Inflammatory macrophage treated with lipopolysaccharide for 1 hour (primary cell): ENCODE results near the gene CACNA1I.
A peak's percentile ranks its signal among the peaks of the same experiment; 100 is the strongest.

Source experiments
- DNase-seq, 2 donors: peaks; one replicate each; pipeline ENCODE4 v3.0.0-alpha.2; 2020 to 2022

Gene CACNA1I

DNA sequence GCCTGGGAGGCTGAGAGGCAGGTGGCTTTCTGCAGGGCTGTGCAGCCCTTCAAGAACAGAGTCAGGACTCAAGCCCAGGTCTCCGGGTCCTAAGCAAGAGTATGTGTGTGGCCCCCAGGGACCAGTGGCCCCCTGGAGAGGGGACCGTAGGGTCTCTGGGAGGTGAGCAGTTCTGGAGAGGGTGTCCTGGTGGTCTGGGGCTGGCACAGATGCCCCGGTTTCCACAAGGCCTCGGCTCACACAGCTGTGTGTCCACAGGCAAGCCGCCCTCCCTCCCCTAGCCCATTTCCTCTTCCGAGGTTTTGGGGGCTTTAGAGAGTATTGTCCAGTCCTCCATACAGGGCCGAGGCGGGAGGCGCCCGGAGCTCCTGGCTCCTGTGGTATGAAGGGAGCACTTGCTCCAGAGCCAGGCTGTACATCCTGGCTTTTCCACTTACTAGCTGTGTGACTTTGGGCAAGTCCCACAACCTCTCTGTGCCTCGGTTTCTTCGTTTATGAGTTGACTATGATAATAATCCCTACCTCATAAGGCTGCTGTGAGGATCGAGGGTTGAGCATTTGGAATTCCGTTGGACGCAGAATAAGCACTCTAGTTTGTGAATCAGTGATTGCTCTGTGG, 34.6 kb upstream of the CACNA1I start:
- no peak for DNase-seq

- DNase-seq: no peak
These were observed 33.8 kb upstream of the CACNA1I start for GRCh38 chr22:39536711-39537110.

DNA sequence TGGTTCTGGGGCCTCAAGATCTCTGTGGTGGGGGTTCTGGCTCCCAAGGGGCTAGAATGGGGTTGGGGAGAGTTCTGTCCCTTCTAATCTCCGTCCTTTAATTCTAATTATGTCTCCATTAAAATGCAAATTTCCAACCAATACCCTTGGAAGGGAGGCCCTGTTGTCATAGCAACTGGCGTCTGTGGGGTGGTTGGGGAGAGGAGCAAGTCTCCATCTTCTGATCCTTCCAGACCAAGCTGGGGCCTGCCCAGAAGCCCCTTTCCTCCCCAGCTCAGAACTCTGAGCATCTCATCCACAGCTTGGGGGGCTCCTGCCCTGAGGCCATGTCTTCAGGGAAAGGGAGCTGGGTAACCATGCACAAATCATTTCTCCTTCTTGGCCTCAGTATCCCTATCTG, 32.6 kb upstream of the CACNA1I start:
- DNase-seq: no peak

GRCh38 chr22:39543095-39543494, 27.5 kb upstream of the CACNA1I start:
- DNase-seq: no peak

DNA sequence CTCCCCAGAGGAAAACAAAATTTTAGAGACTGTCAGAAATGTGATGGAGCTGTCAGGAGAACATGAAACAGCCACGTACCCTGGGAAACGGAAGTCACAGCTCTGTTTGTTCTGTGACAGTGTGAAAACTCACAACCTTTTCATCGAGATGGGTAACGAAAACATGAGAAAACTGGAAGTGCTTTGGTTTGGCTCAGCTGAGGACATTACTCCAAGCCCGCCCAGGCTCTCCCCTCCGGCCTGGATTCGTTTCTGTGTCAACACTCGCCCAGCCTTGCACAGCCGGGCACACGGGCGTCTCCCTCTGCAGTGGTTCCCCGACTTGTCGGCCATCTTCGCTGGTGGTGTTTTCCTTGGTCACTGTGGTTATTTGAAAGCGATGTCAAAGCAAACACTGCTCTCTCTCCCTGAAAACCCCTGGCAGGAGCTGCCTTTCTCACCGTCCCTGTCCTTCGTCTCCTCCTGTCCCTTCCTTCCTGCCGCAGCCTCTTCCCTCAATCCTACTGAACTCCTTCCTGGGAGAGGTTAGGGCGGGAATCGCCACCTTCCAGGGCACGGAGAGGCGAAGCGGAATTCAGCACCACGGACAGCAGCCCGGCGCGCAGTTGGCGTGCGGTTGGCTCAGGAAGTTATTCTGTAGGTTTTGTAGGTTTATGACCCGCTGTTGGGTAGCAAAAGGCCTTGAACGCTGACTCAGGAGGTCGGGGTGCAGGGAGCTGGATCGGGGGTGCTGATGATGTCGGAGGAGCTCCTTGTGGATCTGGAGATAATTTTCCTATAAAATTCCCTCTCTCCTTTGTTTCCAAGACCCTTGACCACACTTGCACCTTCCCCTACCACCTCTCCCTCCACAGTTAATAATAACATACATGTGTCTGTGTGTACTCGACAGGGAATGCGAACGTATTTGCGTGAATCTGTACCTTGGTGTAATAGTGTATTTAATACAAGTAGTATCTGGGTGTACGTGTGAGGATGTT, 24.9 kb upstream of the CACNA1I start:
- peak in 1 of 2 donors; percentile 50 for DNase-seq

DNA sequence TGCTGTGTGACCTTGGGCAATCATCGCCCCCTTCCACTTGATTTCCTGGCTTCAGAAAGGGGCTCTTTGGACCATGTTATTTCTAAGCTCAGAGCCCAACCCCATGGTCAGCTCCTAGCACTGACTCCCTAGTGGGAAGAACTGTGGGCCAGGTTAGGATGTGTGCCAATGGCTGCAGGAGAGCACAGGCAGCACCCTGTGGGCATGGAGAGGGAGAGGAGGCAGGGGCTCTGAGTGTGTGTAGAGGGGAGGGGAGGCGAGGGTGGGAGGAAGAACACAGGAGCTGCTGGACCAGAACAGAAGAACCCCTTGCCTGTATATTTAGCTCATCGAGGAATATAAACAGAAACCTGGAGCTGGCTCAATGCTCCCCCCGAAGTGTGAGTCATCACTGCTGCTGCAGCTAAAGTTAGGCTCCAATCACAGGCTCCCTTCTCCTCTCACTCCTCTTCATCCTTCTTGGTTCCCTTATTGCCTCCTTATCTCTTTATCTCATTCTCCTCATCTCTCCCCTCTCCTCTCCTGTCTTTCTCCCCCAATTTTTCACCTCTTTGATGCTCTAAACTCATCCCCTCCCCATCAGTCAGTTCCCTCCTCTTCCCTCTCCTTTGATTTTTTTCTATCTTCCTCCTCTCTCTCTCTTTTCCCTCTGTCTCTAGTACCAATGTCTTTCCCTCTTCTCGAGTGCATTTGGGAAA, 23.5 kb upstream of the CACNA1I start:
- DNase-seq: no peak

GRCh38 chr22:39547587-39547947, 23.0 kb upstream of the CACNA1I start:
- no peak for DNase-seq

DNA sequence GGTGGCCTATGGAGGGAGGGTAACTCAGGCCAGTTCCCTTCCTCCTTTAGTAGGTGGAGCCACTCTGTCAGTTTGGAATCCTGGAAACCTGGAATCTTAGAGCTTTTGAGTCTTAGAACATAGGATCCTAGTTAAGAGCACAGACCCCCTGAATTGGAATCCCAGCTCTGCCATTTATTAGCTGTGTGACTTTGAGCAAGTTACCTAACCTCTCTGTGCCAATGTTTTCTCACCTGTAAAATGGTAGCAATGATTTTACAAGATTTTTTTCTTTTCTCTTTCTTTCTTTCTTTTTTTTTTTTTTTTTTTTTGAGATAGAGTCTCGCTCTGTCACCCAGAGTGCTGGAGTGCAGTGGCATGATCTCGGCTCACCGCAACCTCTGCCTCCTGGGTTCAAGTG, 17.1 kb upstream of the CACNA1I start:
- DNase-seq: no peak

DNA sequence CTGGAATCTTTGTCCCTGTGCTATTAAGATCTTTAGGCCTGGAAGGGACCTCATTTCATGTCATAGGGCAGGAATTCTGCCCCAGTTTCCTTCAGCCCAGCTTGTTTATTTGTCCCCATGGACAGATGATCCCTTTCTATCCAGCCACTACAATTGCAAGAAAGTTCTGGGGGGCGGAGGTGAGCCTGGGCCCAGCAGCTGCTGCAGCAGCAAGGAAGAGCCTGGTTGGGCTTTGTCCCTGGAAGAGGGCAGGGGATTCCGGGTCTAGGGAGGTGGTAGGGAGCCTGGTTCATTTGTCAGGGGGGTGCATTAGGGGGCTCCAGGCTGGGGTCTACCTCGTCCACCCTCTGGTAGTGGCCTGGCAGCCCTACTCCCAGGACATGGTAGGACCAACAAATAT, 16.4 kb upstream of the CACNA1I start:
- DNase-seq: no peak

- no peak for DNase-seq
These were observed 13.3 kb upstream of the CACNA1I start for GRCh38 chr22:39556970-39557841.

DNA sequence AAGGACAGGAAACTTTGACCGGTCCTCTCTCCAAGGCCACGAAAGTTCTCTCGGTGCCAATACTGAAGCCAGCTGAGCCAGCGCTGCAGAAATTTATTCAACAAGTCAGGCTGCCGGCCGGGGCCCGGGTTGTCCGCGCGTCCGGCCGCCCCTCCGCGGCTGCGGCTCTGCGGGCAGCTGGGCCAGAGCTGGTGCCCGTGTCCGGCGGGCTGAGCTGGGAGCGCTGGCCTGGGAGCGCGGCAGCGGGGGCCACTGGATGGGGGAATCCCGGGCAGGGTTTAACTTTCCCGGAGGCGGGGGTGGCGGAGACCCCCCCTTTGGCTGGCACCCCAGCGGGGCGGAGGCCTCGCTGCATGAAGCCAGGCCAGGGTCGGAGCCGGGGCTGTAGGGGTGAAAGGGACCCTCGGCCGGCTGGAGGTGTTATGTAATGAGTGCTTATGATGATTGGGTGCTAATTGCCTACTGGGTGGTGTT, 12.3 kb upstream of the CACNA1I start:
- no peak for DNase-seq

DNA sequence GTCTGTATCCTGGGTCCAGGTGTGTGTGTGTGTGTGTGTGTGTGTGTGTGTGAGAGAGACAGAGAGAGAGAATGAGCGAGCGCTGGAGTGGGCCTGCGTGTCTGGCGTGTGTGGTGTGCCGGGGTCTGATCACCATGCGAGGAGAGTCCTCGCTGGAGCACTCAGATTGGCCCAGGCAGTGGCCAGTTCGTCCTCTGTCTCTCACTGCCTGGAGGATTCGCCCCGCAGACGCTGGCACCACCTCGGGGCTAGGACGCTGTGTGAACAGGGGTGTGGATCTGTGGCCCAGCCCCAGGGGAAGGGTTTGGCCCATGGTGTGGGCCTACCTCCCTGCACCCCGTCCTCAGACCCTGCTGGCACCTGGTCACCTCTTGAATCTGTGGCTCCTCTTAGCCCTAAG, 11.6 kb upstream of the CACNA1I start:
- no peak for DNase-seq

DNA sequence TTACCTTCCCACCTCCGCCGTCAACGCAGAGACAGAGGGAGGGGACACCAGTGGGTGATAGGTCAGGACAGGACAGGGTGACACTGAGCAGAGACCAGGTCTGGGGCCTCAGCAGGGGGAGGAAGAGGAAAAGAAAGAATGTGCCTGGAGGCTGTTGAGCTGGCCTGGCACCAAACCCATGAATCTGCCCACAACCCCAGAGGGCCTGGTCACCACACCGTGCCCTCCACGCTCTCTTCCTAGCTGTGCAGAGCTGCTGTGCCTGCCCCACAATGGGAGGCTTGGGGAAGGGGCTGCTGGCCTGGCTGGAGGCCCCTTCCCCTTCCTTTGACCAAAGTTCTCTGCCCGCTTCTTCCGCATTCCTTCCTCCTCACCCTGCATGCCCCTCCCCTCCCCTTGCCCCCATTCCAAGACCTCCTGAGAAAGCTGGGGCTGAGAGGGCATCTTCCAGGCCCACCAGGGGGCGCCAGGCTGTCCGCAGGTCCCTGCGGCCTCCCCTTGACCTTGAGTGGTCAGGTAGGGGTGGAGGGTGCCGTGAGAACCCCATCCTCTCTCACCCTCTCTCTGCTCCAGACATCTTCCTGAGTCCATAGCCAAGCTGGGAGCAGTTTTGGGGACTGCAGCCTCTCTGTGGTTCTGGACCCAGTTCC, 11.0 kb upstream of the CACNA1I start:
- no peak for DNase-seq

- no peak for DNase-seq
These were observed 10.4 kb upstream of the CACNA1I start for GRCh38 chr22:39560127-39560526.

- DNase-seq: no peak
These were observed 7.6 kb upstream of the CACNA1I start for GRCh38 chr22:39562839-39563489.

GRCh38 chr22:39563571-39564428, 6.8 kb upstream of the CACNA1I start:
- DNase-seq: no peak

DNA sequence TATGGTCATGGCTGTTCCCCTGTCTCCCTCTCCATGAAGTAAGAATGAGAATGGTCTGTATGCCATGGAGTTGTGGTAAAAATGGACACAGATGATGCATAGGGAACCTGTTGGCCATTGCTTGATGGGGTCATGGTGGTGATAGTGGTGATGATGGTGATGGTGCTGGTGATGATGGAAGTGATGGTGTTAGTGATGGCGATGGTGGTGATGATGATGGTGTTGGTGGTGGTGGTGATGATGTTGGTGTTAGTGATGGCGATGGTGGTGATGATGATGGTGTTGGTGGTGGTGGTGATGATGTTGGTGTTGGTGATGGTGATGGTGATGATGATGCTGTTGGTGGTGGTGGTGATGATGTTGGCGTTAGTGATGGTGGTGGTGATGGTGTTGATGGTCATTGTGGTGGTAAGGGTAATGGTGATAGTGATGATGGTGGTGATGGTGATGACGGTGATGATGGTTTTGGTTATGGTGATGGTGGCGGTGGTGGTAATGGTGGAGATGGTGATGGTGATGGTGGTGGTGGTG, 5.1 kb upstream of the CACNA1I start:
- DNase-seq: no peak

DNA sequence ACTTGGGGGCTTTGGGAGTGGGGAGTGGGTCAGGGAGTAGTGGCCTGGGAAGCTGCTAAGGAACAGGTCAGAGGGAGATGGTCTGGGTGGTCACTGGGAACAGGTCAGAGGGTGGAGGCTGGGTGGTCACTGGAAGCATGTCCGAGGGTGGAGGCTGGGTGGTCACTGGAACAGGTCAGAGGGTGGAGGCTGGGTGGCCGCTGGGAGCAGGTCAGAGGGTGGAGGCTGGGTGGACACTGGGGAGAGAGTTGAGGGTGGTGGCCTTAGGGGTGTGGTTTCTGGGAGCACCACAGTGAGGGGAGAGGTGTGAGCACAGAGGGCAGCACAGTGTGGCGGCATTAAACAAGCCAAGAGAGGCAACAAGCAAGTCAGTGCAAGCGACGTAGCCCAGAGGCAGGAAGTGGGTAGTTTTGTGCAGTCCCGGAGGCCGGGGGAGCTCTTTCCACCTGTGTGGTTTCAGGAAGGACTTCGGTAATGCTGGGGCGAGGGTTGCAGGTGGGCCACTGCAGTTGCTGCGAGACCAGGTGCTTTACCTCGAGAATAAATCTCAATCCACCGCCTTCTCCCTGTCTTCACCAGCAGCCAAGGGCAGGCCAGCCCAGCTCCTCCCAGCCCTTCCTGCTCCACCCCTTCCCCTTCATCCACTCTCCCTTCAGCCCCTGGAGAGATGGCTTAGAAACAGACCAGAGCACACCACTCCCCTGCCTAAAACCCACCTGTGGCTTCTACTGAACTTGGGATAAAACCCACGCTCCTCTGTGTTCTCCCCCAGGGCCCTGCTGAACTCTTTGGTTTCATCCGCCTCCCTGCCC, 3.2 kb upstream of the CACNA1I start:
- DNase-seq: no peak

DNA sequence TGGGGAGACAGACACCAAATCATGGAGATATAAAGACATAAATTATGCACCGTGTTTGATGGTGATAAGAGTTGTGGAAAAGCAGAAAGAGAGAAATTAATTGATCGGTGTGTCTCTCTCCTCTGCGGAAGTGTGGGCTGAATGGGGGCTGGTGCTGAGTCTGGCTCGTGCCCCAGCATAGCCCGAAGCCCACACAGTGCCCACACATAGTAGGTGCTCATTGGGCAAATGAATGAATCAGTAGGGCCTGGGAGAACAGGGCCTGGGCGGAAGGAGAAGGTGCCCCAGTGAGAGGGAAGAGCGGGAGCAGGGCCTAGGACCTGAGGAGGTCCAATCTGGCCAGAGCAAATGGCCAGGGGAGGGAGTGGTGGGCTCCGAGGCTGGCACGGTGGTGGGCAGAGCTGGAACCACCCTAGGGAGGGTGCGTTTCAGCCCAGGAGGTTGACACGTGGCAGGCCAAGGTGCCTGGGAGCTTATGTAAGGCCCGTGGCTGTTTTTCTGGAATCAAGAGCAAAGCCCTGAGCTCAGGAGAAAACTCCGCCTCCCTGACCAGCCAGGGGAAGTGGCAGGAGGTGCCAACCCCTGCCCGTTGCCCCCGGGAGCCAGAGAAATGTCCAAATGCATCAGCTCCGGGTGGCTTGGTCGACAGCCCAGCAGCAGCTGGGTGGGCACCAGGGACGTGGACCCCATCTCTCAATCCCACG, 2.1 kb upstream of the CACNA1I start:
- no peak for DNase-seq
